NT2/D1 (cell line): ENCODE data around the gene CNTLN.

ENCODE experiments used
- YY1 ChIP-seq: IDR thresholded peaks from 2 replicates; pipeline ENCODE4 v1.6.1; 2011; ENCODE audit not compliant: insufficient read length, insufficient read depth
- ZNF274 ChIP-seq: IDR thresholded peaks from 2 replicates; pipeline ENCODE4 v1.6.1; 2011; ENCODE audit warnings: mild to moderate bottlenecking, low read depth, low read length

- TF ChIP-seq YY1 (no peak), ZNF274 (no peak)
Observed at GRCh38 chr9:17402309-17402708, 267.5 kb downstream of the CNTLN start.
